Ectodermal cell (in vitro differentiated cells): ENCODE data around the gene ATP5PB.

Experiments
- H3K27ac ChIP-seq: 2 replicates; pipeline ENCODE4 v1.7.0; 2013; ENCODE audit warnings: mild to moderate bottlenecking, low read depth, low read length; ENCODE audit not compliant: insufficient read depth, poor library complexity, severe bottlenecking
- H3K27me3 ChIP-seq: 2 replicates; pipeline ENCODE4 v1.7.0; 2013; ENCODE audit warnings: mild to moderate bottlenecking, low read length; ENCODE audit not compliant: insufficient read depth, control insufficient read depth, poor library complexity, severe bottlenecking
- H3K36me3 ChIP-seq: one replicate; pipeline ENCODE4 v1.7.0; 2013; ENCODE audit warnings: low read length; ENCODE audit not compliant: control insufficient read depth, insufficient read depth
- H3K4me1 ChIP-seq: one replicate; pipeline ENCODE4 v1.7.0; 2013; ENCODE audit warnings: low read length; ENCODE audit not compliant: control insufficient read depth, insufficient read depth
- H3K4me3 ChIP-seq: 2 replicates; pipeline ENCODE4 v1.7.0; 2013; ENCODE audit warnings: low read depth, low read length, control low read depth; ENCODE audit not compliant: insufficient read depth
- H3K9me3 ChIP-seq: 2 replicates; pipeline ENCODE4 v1.7.0; 2013; ENCODE audit warnings: mild to moderate bottlenecking, low read length, moderate library complexity; ENCODE audit not compliant: control insufficient read depth
- WGBS, 2 experiments: methylation state at CpG; one replicate each; pipeline ENCODE4 v1.1.7; 2013; ENCODE audit warnings: missing lambda C conversion rate in 2 of 2; 5-methylcytosine and 5-hydroxymethylcytosine counted together

ATP5PB gene

GRCh38 chr1:111487133-111487532 lies 37.9 kb downstream of the ATP5PB start:
- Histone ChIP-seq H3K4me1 (no peaks in the 10 kb centered on the region), H3K36me3 (no peaks in the 10 kb centered on the region), H3K4me3 (no peak overlapping the region), H3K9me3 (no peaks in the 10 kb centered on the region), H3K27me3 (no peaks in the 10 kb centered on the region), H3K27ac (no peak overlapping the region)
- WGBS, 2 experiments = 94 to 97% methylated on average over 6 of the region's 6 CpGs

GRCh38 chr1:111488669-111489068 lies 39.4 kb downstream of the ATP5PB start:
- Histone ChIP-seq H3K27ac (no peak overlapping the region), H3K27me3 (no peaks in the 10 kb centered on the region), H3K4me3 (no peak overlapping the region), H3K4me1 (no peaks in the 10 kb centered on the region), H3K9me3 (no peaks in the 10 kb centered on the region), H3K36me3 (no peaks in the 10 kb centered on the region)
- WGBS, 2 experiments = 92 to 94% methylated on average over 9 of the region's 9 CpGs

GRCh38 chr1:111489604-111490003 lies 40.3 kb downstream of the ATP5PB start:
- 96 to 97% methylated on average over 4 of the region's 4 CpGs for WGBS, 2 experiments
- Histone ChIP-seq H3K4me1 (no peaks in the 10 kb centered on the region), H3K36me3 (no peaks in the 10 kb centered on the region), H3K27ac (no peak overlapping the region), H3K27me3 (no peaks in the 10 kb centered on the region), H3K4me3 (no peak overlapping the region), H3K9me3 (no peaks in the 10 kb centered on the region)

DNA sequence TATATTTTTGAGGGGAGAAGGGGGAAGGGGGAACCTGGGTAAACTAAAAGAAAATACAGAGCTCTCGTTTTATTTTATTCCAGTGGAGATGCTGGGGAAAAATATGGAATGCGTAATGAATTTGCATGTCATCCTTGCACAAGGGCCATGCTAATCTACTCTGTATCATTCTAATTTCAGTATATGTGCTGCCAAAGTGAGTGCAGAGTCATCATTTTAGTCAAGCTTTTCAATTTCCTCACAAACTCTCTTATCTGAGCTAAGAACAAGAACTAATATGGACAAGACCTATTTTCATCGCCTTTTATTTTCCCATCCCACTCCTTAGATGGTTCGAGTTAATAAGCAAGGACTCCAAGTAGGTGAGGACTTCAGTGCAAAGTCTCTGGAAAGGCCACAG lies 41.0 kb downstream of the ATP5PB start:
- no peaks in the 10 kb centered on the region for H3K27me3 ChIP-seq
- no peaks in the 10 kb centered on the region for H3K36me3 ChIP-seq
- no peaks in the 10 kb centered on the region for H3K4me1 ChIP-seq
- 92 to 94% methylated on average over 4 of the region's 4 CpGs for WGBS, 2 experiments
- no peaks in the 10 kb centered on the region for H3K9me3 ChIP-seq
- no peak overlapping the region for H3K27ac ChIP-seq
- no peak overlapping the region for H3K4me3 ChIP-seq

GRCh38 chr1:111491070-111491469 lies 41.8 kb downstream of the ATP5PB start:
- Histone ChIP-seq H3K4me1 (no peaks in the 10 kb centered on the region), H3K9me3 (no peaks in the 10 kb centered on the region), H3K4me3 (no peak overlapping the region), H3K36me3 (no peaks in the 10 kb centered on the region), H3K27me3 (no peaks in the 10 kb centered on the region), H3K27ac (no peak overlapping the region)
- WGBS, 2 experiments = 91 to 96% methylated on average over 7 of the region's 7 CpGs

DNA sequence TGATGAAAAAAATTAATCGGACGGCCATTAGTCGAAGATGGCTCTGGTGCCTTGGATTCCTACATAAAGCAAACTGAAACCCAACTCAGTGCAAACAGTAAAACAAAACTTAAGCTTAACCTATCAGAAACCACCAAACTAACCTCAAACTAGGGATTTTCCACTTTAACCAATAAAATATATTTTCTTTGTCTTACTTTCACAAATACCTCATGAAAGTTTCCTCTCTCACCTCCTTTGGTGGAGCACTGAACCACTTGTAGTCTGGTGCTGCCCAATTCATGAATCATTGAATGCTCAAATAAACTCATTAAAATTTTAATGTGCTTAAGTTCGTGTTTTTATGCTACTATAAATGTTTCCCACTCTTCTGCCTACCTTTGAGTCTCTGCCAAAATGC lies 47.1 kb downstream of the ATP5PB start:
- Histone ChIP-seq H3K36me3 (no peaks in the 10 kb centered on the region), H3K9me3 (no peaks in the 10 kb centered on the region), H3K4me3 (no peak overlapping the region), H3K27ac (no peak overlapping the region), H3K27me3 (no peaks in the 10 kb centered on the region), H3K4me1 (no peaks in the 10 kb centered on the region)
- 90 to 96% methylated on average over 4 of the region's 4 CpGs for WGBS, 2 experiments

DNA sequence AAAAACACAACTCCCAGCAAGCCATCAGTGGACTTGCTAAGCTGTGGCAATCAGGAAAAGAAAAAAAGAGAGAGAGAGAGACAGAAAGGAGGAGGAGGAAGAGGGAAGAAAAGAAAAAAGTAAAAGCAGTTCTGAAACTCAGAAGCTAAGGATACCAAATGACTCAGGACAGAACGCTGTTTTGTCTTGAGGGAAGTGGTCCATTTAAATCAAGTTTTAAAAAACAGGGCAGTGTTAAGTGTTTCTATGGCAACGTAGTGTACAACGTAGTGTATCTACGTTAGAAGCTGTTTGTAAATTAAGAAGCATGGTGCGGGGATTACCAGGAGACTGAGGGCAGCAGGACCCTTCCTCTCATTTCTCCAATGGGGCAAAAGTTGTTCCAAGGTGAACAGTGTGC lies 48.3 kb downstream of the ATP5PB start:
- H3K4me3 ChIP-seq = no peak overlapping the region
- 92 to 93% methylated on average over 5 of the region's 5 CpGs for WGBS, 2 experiments
- no peaks in the 10 kb centered on the region for H3K4me1 ChIP-seq
- no peaks in the 10 kb centered on the region for H3K36me3 ChIP-seq
- no peak overlapping the region for H3K27ac ChIP-seq
- no peaks in the 10 kb centered on the region for H3K27me3 ChIP-seq
- no peaks in the 10 kb centered on the region for H3K9me3 ChIP-seq

DNA sequence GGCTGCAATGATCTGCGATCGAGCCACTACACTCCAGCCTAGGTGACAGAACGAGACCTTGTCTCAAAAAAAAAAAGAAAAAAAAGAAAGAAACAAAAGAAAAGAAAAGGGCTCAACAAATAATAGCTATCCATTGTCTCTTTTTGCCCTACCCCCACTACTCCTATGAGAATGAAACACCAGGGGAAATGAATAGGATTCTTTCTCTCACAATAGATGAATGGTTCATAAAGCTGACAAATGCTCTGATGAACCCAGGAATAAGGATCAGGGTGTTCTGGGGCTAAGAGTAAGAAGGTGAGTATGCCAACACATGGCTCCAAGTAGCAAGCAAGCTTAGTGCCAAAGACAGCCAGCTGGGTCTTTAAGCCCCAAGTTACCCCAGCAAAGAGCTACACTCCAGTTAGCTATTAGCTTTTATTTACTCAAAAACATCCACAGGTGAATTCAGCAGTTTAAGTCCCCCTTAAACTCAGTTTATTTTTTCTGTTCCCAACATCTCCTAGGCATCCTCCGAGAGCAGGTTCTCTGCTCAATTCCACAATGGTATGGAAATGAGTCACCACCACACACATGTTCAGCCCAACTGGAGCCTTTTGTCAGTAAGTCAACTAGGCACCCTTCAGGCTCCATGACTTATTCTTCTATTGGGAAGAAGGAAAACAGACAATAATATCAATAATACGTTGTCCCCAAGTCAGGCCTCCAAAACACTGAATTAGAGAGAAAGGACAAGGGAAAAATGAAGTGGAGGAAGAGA lies 49.9 kb downstream of the ATP5PB start:
- WGBS, 2 experiments = 83 to 93% methylated on average over 4 to 5 of the region's 5 CpGs

GRCh38 chr1:111501645-111502044 lies 52.4 kb downstream of the ATP5PB start:
- Histone ChIP-seq H3K36me3 (no peaks in the 10 kb centered on the region), H3K4me1 (no peaks in the 10 kb centered on the region), H3K4me3 (no peak overlapping the region), H3K27ac (no peak overlapping the region), H3K9me3 (no peaks in the 10 kb centered on the region), H3K27me3 (no peaks in the 10 kb centered on the region)
- 95 to 97% methylated on average over 5 to 6 of the region's 7 CpGs for WGBS, 2 experiments

More for the DNA sequence above, 49.9 kb downstream of the ATP5PB start:
- Histone ChIP-seq H3K27me3 (no peaks in the 10 kb centered on the region), H3K36me3 (no peaks in the 10 kb centered on the region), H3K4me3 (no peak overlapping the region), H3K27ac (no peak overlapping the region), H3K9me3 (no peaks in the 10 kb centered on the region), H3K4me1 (no peaks in the 10 kb centered on the region)

- WGBS, 2 experiments = 90 to 95% methylated on average over 4 of the region's 4 CpGs
Measured at GRCh38 chr1:111503585-111504060, 54.4 kb downstream of the ATP5PB start, which contains the start of the genes ADORA3 and TMIGD3. Gene ADORA3 (minus strand): TSS chr1:111503633. CDS start chr1:111503354, 279 bp downstream. Gene TMIGD3 (minus strand): TSS chr1:111503633. CDS start chr1:111503354, 279 bp downstream.

More at GRCh38 chr1:111503585-111504060, 54.4 kb downstream of the ATP5PB start, which contains the start of the genes ADORA3 and TMIGD3:
- peaks cover 5% of the 10 kb centered on the region for H3K4me1 ChIP-seq
- no peak within 1 kb of the TSS for H3K27ac ChIP-seq
- no peaks in the 10 kb centered on the region for H3K9me3 ChIP-seq
- H3K27me3 ChIP-seq = no peaks in the 10 kb centered on the region
- no peak within 1 kb of the TSS for H3K4me3 ChIP-seq
- H3K36me3 ChIP-seq = no peaks in the 10 kb centered on the region
